ENCODE measurements around the gene CCDC9B.

Gene CCDC9B

GRCh38 chr15:40293006-40293405 is 47.7 kb downstream of the CCDC9B start:
- H3K4me3 ChIP-seq (ENCODE audit: low read depth in 1 of 2, low read length in 2 of 2) = no peak overlapping the region
- no peak overlapping the region for H3K27ac ChIP-seq (ENCODE audit: low read length)
- H3K27me3 ChIP-seq (ENCODE audit: low read depth, low read length) = peaks cover 3% of the 10 kb centered on the region
- no peaks in the 10 kb centered on the region for H3K9me3 ChIP-seq (ENCODE audit: control insufficient read depth in 1 of 2, low read length in 2 of 2)
- H3K4me1 ChIP-seq (ENCODE audit: control insufficient read depth in 1 of 2, insufficient read depth in 2 of 2, low read length in 2 of 2) = peaks cover 0 to 22% of the 10 kb centered on the region in 2 donors
- no peaks in the 10 kb centered on the region for H3K36me3 ChIP-seq (ENCODE audit: control insufficient read depth in 1 of 2, insufficient read depth in 2 of 2, low read length in 2 of 2)

- H3K36me3 ChIP-seq (ENCODE audit: control insufficient read depth in 1 of 2, insufficient read depth in 2 of 2, low read length in 2 of 2) = no peaks in the 10 kb centered on the region
- no peaks in the 10 kb centered on the region for H3K9me3 ChIP-seq (ENCODE audit: control insufficient read depth in 1 of 2, low read length in 2 of 2)
- H3K4me1 ChIP-seq (ENCODE audit: control insufficient read depth in 1 of 2, insufficient read depth in 2 of 2, low read length in 2 of 2) = peaks cover 0 to 22% of the 10 kb centered on the region in 2 donors
- H3K4me3 ChIP-seq (ENCODE audit: low read depth in 1 of 2, low read length in 2 of 2) = no peak overlapping the region
- no peak overlapping the region for H3K27ac ChIP-seq (ENCODE audit: low read length)
- peaks cover 3% of the 10 kb centered on the region for H3K27me3 ChIP-seq (ENCODE audit: low read depth, low read length)
Measured at GRCh38 chr15:40292246-40292645, 48.5 kb downstream of the CCDC9B start.

- peaks cover 3% of the 10 kb centered on the region for H3K27me3 ChIP-seq (ENCODE audit: low read depth, low read length)
- H3K4me3 ChIP-seq (ENCODE audit: low read depth in 1 of 2, low read length in 2 of 2) = peak overlapping the region in 1 of 2 donors; percentile 62
- H3K4me1 ChIP-seq (ENCODE audit: control insufficient read depth in 1 of 2, insufficient read depth in 2 of 2, low read length in 2 of 2) = peaks cover 0 to 22% of the 10 kb centered on the region in 2 donors
Measured at GRCh38 chr15:40290918-40291574, 49.7 kb downstream of the CCDC9B start.

GRCh38 chr15:40290545-40290917 is 50.2 kb downstream of the CCDC9B start:
- Histone ChIP-seq H3K4me3 (ENCODE audit: low read depth in 1 of 2, low read length in 2 of 2) (no peak overlapping the region), H3K27ac (ENCODE audit: low read length) (no peak overlapping the region), H3K9me3 (ENCODE audit: control insufficient read depth in 1 of 2, low read length in 2 of 2) (no peaks in the 10 kb centered on the region), H3K36me3 (ENCODE audit: control insufficient read depth in 1 of 2, insufficient read depth in 2 of 2, low read length in 2 of 2) (no peaks in the 10 kb centered on the region), H3K4me1 (ENCODE audit: control insufficient read depth in 1 of 2, insufficient read depth in 2 of 2, low read length in 2 of 2) (peaks cover 0 to 23% of the 10 kb centered on the region in 2 donors), H3K27me3 (ENCODE audit: low read depth, low read length) (peaks cover 3% of the 10 kb centered on the region)

More at GRCh38 chr15:40290918-40291574, 49.7 kb downstream of the CCDC9B start:
- Histone ChIP-seq H3K27ac (ENCODE audit: low read length) (no peak overlapping the region), H3K36me3 (ENCODE audit: control insufficient read depth in 1 of 2, insufficient read depth in 2 of 2, low read length in 2 of 2) (no peaks in the 10 kb centered on the region), H3K9me3 (ENCODE audit: control insufficient read depth in 1 of 2, low read length in 2 of 2) (no peaks in the 10 kb centered on the region)

- Histone ChIP-seq H3K9me3 (ENCODE audit: control insufficient read depth in 1 of 2, low read length in 2 of 2) (no peaks in the 10 kb centered on the region), H3K27me3 (ENCODE audit: low read depth, low read length) (peaks cover 3% of the 10 kb centered on the region), H3K36me3 (ENCODE audit: control insufficient read depth in 1 of 2, insufficient read depth in 2 of 2, low read length in 2 of 2) (no peaks in the 10 kb centered on the region), H3K4me3 (ENCODE audit: low read depth in 1 of 2, low read length in 2 of 2) (no peak overlapping the region), H3K27ac (ENCODE audit: low read length) (no peak overlapping the region), H3K4me1 (ENCODE audit: control insufficient read depth in 1 of 2, insufficient read depth in 2 of 2, low read length in 2 of 2) (peaks cover 0 to 27% of the 10 kb centered on the region in 2 donors)
Measured at GRCh38 chr15:40289140-40289775, 51.5 kb downstream of the CCDC9B start.

GRCh38 chr15:40287968-40288367 is 52.8 kb downstream of the CCDC9B start:
- H3K36me3 ChIP-seq (ENCODE audit: control insufficient read depth in 1 of 2, insufficient read depth in 2 of 2, low read length in 2 of 2) = no peaks in the 10 kb centered on the region
- H3K4me3 ChIP-seq (ENCODE audit: low read depth in 1 of 2, low read length in 2 of 2) = no peak overlapping the region
- H3K27me3 ChIP-seq (ENCODE audit: low read depth, low read length) = peaks cover 3% of the 10 kb centered on the region
- H3K4me1 ChIP-seq (ENCODE audit: control insufficient read depth in 1 of 2, insufficient read depth in 2 of 2, low read length in 2 of 2) = peaks cover 0 to 31% of the 10 kb centered on the region in 2 donors
- no peaks in the 10 kb centered on the region for H3K9me3 ChIP-seq (ENCODE audit: control insufficient read depth in 1 of 2, low read length in 2 of 2)
- no peak overlapping the region for H3K27ac ChIP-seq (ENCODE audit: low read length)

GRCh38 chr15:40287505-40287904 is 53.2 kb downstream of the CCDC9B start:
- peaks cover 0 to 36% of the 10 kb centered on the region in 2 donors for H3K4me1 ChIP-seq (ENCODE audit: control insufficient read depth in 1 of 2, insufficient read depth in 2 of 2, low read length in 2 of 2)
- peaks cover 3% of the 10 kb centered on the region for H3K27me3 ChIP-seq (ENCODE audit: low read depth, low read length)

GRCh38 chr15:40286794-40287193 is 53.9 kb downstream of the CCDC9B start:
- Histone ChIP-seq H3K27ac (ENCODE audit: low read length) (no peak overlapping the region), H3K4me1 (ENCODE audit: control insufficient read depth in 1 of 2, insufficient read depth in 2 of 2, low read length in 2 of 2) (peaks cover 0 to 42% of the 10 kb centered on the region in 2 donors), H3K9me3 (ENCODE audit: control insufficient read depth in 1 of 2, low read length in 2 of 2) (no peaks in the 10 kb centered on the region), H3K27me3 (ENCODE audit: low read depth, low read length) (no peaks in the 10 kb centered on the region), H3K36me3 (ENCODE audit: control insufficient read depth in 1 of 2, insufficient read depth in 2 of 2, low read length in 2 of 2) (no peaks in the 10 kb centered on the region), H3K4me3 (ENCODE audit: low read depth in 1 of 2, low read length in 2 of 2) (no peak overlapping the region)

More at GRCh38 chr15:40287505-40287904, 53.2 kb downstream of the CCDC9B start:
- H3K9me3 ChIP-seq (ENCODE audit: control insufficient read depth in 1 of 2, low read length in 2 of 2) = no peaks in the 10 kb centered on the region
- no peaks in the 10 kb centered on the region for H3K36me3 ChIP-seq (ENCODE audit: control insufficient read depth in 1 of 2, insufficient read depth in 2 of 2, low read length in 2 of 2)
- no peak overlapping the region for H3K27ac ChIP-seq (ENCODE audit: low read length)
- no peak overlapping the region for H3K4me3 ChIP-seq (ENCODE audit: low read depth in 1 of 2, low read length in 2 of 2)

- peaks cover 0 to 35% of the 10 kb centered on the region in 2 donors for H3K4me1 ChIP-seq (ENCODE audit: control insufficient read depth in 1 of 2, insufficient read depth in 2 of 2, low read length in 2 of 2)
- no peaks in the 10 kb centered on the region for H3K36me3 ChIP-seq (ENCODE audit: control insufficient read depth in 1 of 2, insufficient read depth in 2 of 2, low read length in 2 of 2)
- no peaks in the 10 kb centered on the region for H3K9me3 ChIP-seq (ENCODE audit: control insufficient read depth in 1 of 2, low read length in 2 of 2)
- no peak overlapping the region for H3K4me3 ChIP-seq (ENCODE audit: low read depth in 1 of 2, low read length in 2 of 2)
- no peak overlapping the region for H3K27ac ChIP-seq (ENCODE audit: low read length)
- H3K27me3 ChIP-seq (ENCODE audit: low read depth, low read length) = peaks cover 6% of the 10 kb centered on the region
Measured at GRCh38 chr15:40286061-40286532, 54.6 kb downstream of the CCDC9B start.

- Histone ChIP-seq H3K36me3 (ENCODE audit: control insufficient read depth in 1 of 2, insufficient read depth in 2 of 2, low read length in 2 of 2) (no peaks in the 10 kb centered on the region), H3K4me1 (ENCODE audit: control insufficient read depth in 1 of 2, insufficient read depth in 2 of 2, low read length in 2 of 2) (peaks cover 0 to 30% of the 10 kb centered on the region in 2 donors), H3K27ac (ENCODE audit: low read length) (no peak overlapping the region), H3K27me3 (ENCODE audit: low read depth, low read length) (peaks cover 11% of the 10 kb centered on the region), H3K4me3 (ENCODE audit: low read depth in 1 of 2, low read length in 2 of 2) (no peak overlapping the region), H3K9me3 (ENCODE audit: control insufficient read depth in 1 of 2, low read length in 2 of 2) (no peaks in the 10 kb centered on the region)
Measured at GRCh38 chr15:40285554-40286011, 55.2 kb downstream of the CCDC9B start.

GRCh38 chr15:40285151-40285550 is 55.6 kb downstream of the CCDC9B start:
- H3K27ac ChIP-seq (ENCODE audit: low read length) = no peak overlapping the region
- no peak overlapping the region for H3K4me3 ChIP-seq (ENCODE audit: low read depth in 1 of 2, low read length in 2 of 2)
- H3K36me3 ChIP-seq (ENCODE audit: control insufficient read depth in 1 of 2, insufficient read depth in 2 of 2, low read length in 2 of 2) = no peaks in the 10 kb centered on the region
- no peaks in the 10 kb centered on the region for H3K9me3 ChIP-seq (ENCODE audit: control insufficient read depth in 1 of 2, low read length in 2 of 2)
- H3K27me3 ChIP-seq (ENCODE audit: low read depth, low read length) = peaks cover 15% of the 10 kb centered on the region
- H3K4me1 ChIP-seq (ENCODE audit: control insufficient read depth in 1 of 2, insufficient read depth in 2 of 2, low read length in 2 of 2) = peaks cover 0 to 28% of the 10 kb centered on the region in 2 donors
